GM12864 (cell line): ENCODE data around the gene CDK12.

Source experiments
- DNase-seq: peaks from one replicate; pipeline ENCODE4 v3.0.0-alpha.2; 2011; ENCODE audit warnings: low read depth
- H3K4me3 ChIP-seq: 2 replicates; pipeline ENCODE4 v1.5.1; 2011; ENCODE audit warnings: mild to moderate bottlenecking, low read depth, low read length, control low read depth
- TF ChIP-seq, protein P1 (sequence below): IDR thresholded peaks from 2 replicates; pipeline ENCODE4 v1.5.1; 2011; ENCODE audit warnings: low read depth, mild to moderate bottlenecking, moderate library complexity, low read length, control low read depth, inconsistent platforms; ENCODE audit errors: missing control alignments

The CDK12 gene

GRCh38 chr17:39581759-39582085, 120.4 kb downstream of the CDK12 start:
- H3K4me3 ChIP-seq: no peak overlapping the region
- TF ChIP-seq, protein P1, sequence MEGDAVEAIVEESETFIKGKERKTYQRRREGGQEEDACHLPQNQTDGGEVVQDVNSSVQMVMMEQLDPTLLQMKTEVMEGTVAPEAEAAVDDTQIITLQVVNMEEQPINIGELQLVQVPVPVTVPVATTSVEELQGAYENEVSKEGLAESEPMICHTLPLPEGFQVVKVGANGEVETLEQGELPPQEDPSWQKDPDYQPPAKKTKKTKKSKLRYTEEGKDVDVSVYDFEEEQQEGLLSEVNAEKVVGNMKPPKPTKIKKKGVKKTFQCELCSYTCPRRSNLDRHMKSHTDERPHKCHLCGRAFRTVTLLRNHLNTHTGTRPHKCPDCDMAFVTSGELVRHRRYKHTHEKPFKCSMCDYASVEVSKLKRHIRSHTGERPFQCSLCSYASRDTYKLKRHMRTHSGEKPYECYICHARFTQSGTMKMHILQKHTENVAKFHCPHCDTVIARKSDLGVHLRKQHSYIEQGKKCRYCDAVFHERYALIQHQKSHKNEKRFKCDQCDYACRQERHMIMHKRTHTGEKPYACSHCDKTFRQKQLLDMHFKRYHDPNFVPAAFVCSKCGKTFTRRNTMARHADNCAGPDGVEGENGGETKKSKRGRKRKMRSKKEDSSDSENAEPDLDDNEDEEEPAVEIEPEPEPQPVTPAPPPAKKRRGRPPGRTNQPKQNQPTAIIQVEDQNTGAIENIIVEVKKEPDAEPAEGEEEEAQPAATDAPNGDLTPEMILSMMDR: no peak
- DNase-seq: no peak

DNA sequence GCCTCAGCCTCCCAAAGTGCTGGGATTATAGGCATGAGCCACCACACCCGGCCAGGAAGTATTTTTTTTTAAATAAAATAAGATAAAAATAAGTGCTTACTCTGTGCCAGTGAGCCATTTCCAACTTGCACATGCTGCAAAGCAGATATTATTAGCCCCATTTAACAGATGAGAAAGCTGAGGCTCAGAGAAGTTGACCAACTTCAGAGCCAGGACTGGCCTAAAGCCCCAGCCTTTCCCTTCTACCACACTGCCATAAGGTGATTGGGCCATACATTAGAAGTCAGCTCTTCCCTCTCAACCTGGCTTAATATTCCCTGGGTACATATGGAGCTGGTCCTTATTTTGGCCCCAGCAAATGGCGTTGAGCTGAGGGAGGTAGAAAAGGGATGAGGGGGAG, 121.4 kb downstream of the CDK12 start:
- H3K4me3 ChIP-seq: no peak overlapping the region
- TF ChIP-seq, protein P1: no peak
- no peak for DNase-seq
